GM18505 (cell line): ENCODE measurements around the gene ARSB.
A peak's percentile ranks its signal among the peaks of the same experiment; 100 is the strongest.
"Not testable (repeated sequence)": the region's sequence is repeated elsewhere in the genome, so short reads cannot be mapped to it uniquely, and the experiment has no call there.

Experiments used
- ATAC-seq: cut with Tn5 transposase; IDR thresholded peaks from one replicate; pipeline ENCODE4 v1.9.1; 2021; ENCODE audit not compliant: unreplicated experiment
- POLR2A ChIP-seq: IDR thresholded peaks from 4 replicates; pipeline ENCODE4 v1.6.1; 2011; ENCODE audit warnings: borderline replicate concordance; ENCODE audit not compliant: insufficient read depth, insufficient read length; ENCODE audit errors: extremely low read depth

The ARSB gene

GRCh38 chr5:78889369-78890140 is 95.6 kb downstream of the ARSB start:
- no peak for TF ChIP-seq POLR2A
- ATAC-seq: no peak

- ATAC-seq: no peak
- no peak for TF ChIP-seq POLR2A
Measured at GRCh38 chr5:78888580-78889368, 96.3 kb downstream of the ARSB start.

- no peak for TF ChIP-seq POLR2A
- ATAC-seq: peak; percentile 97
Measured at GRCh38 chr5:78887384-78888118, 97.6 kb downstream of the ARSB start.

- TF ChIP-seq POLR2A: no peak
- no peak for ATAC-seq
Measured at GRCh38 chr5:78886341-78887230, 98.5 kb downstream of the ARSB start.

- ATAC-seq: no peak
Measured at GRCh38 chr5:78881884-78882283, 103.2 kb downstream of the ARSB start.

GRCh38 chr5:78879516-78879915 is 105.6 kb downstream of the ARSB start:
- ATAC-seq: no peak
- no peak for TF ChIP-seq POLR2A

More at GRCh38 chr5:78881884-78882283, 103.2 kb downstream of the ARSB start:
- no peak for TF ChIP-seq POLR2A

GRCh38 chr5:78866076-78866475 is 119.0 kb downstream of the ARSB start:
- ATAC-seq: not testable (repeated sequence)

GRCh38 chr5:78858364-78858763 is 126.7 kb downstream of the ARSB start:
- no peak for TF ChIP-seq POLR2A

GRCh38 chr5:78855026-78855425 is 130.1 kb downstream of the ARSB start:
- ATAC-seq: no peak
- TF ChIP-seq POLR2A: no peak

More at GRCh38 chr5:78858364-78858763, 126.7 kb downstream of the ARSB start:
- no peak for ATAC-seq

- not testable (repeated sequence) for ATAC-seq
Measured at GRCh38 chr5:78851891-78852290, 133.2 kb downstream of the ARSB start.

- ATAC-seq: no peak
- no peak for TF ChIP-seq POLR2A
Measured at GRCh38 chr5:78845470-78845869, 139.6 kb downstream of the ARSB start.

- ATAC-seq: no peak
- TF ChIP-seq POLR2A: no peak
Measured at GRCh38 chr5:78843436-78843835, 141.7 kb downstream of the ARSB start.

GRCh38 chr5:78841767-78842166 is 143.3 kb downstream of the ARSB start:
- ATAC-seq: no peak

More at GRCh38 chr5:78841767-78842166, 143.3 kb downstream of the ARSB start:
- no peak for TF ChIP-seq POLR2A
